Neuronal stem cell (in vitro differentiated cells): ENCODE data around the gene MXRA8.

Experiments used
- DNase-seq: peaks from one replicate; pipeline ENCODE4 v3.0.0-alpha.2; 2013; ENCODE audit warnings: low spot score
- H2AFZ ChIP-seq: one replicate; pipeline ENCODE4 v1.6.1; 2013; ENCODE audit warnings: mild to moderate bottlenecking, low read length, inconsistent platforms
- H2AK5ac ChIP-seq: 2 replicates; pipeline ENCODE4 v1.6.1; 2013; ENCODE audit warnings: low read depth, mild to moderate bottlenecking, inconsistent platforms, low read length, moderate library complexity, mixed read lengths
- H2BK120ac ChIP-seq: 2 replicates; pipeline ENCODE4 v1.6.1; 2013; ENCODE audit warnings: low read depth, mild to moderate bottlenecking, inconsistent platforms, low read length, moderate library complexity, mixed read lengths
- H2BK12ac ChIP-seq: one replicate; pipeline ENCODE4 v1.6.1; 2013; ENCODE audit warnings: low read length, inconsistent platforms
- H2BK15ac ChIP-seq: 2 replicates; pipeline ENCODE4 v1.6.1; 2013; ENCODE audit warnings: mild to moderate bottlenecking, low read length, inconsistent platforms, mixed read lengths
- H2BK5ac ChIP-seq: one replicate; pipeline ENCODE4 v1.6.1; 2013; ENCODE audit warnings: inconsistent platforms, mild to moderate bottlenecking, low read length, moderate library complexity
- H3K14ac ChIP-seq: one replicate; pipeline ENCODE4 v1.6.1; 2013; ENCODE audit warnings: low read length, inconsistent platforms
- H3K18ac ChIP-seq: 2 replicates; pipeline ENCODE4 v1.6.1; 2013; ENCODE audit warnings: low read length, inconsistent platforms
- H3K23ac ChIP-seq: 2 replicates; pipeline ENCODE4 v1.6.1; 2013; ENCODE audit warnings: low read depth, mild to moderate bottlenecking, mixed read lengths, low read length, inconsistent platforms; ENCODE audit not compliant: poor library complexity
- H3K27ac ChIP-seq: replicated peaks from 3 replicates; pipeline ENCODE4 v1.5.1; 2013; ENCODE audit warnings: low read length, inconsistent platforms
- H3K27me3 ChIP-seq, 3 experiments: 2 replicates each; pipeline ENCODE4 v1.6.1; 2013; ENCODE audit warnings: low read length in 3 of 3, mild to moderate bottlenecking in 2 of 3, inconsistent platforms in 1 of 3, low read depth in 1 of 3, mixed read lengths in 1 of 3, moderate library complexity in 1 of 3; ENCODE audit not compliant: control insufficient read depth in 3 of 3, insufficient read depth in 3 of 3
- H3K36me3 ChIP-seq, 2 donors: replicated peaks in 1 of 2; 2 replicates each; pipeline ENCODE4 v1.6.1; 2013; ENCODE audit warnings: low read length in 2 of 2; ENCODE audit not compliant: control insufficient read depth in 2 of 2, insufficient read depth in 2 of 2
- H3K4ac ChIP-seq: 2 replicates; pipeline ENCODE4 v1.6.1; 2013; ENCODE audit warnings: inconsistent platforms, mild to moderate bottlenecking, low read length, moderate library complexity
- H3K4me1 ChIP-seq, 2 donors: 1 replicate in 1 of 2; 2 replicates in 1 of 2; pipeline ENCODE4 v1.6.1; 2013; ENCODE audit warnings: low read length in 2 of 2, low read depth in 1 of 2; ENCODE audit not compliant: control insufficient read depth in 2 of 2, insufficient read depth in 1 of 2
- H3K4me2 ChIP-seq: one replicate; pipeline ENCODE4 v1.6.1; 2013; ENCODE audit warnings: mild to moderate bottlenecking, low read length, inconsistent platforms; ENCODE audit not compliant: insufficient read depth, poor library complexity, severe bottlenecking
- H3K4me3 ChIP-seq, 2 donors: 2 replicates each; pipeline ENCODE4 v1.5.1; 2013; ENCODE audit warnings: low read length in 2 of 2, mild to moderate bottlenecking in 2 of 2, inconsistent platforms in 1 of 2, moderate library complexity in 1 of 2
- H3K79me1 ChIP-seq: one replicate; pipeline ENCODE4 v1.6.1; 2013; ENCODE audit warnings: low read depth, mild to moderate bottlenecking, inconsistent platforms, low read length, moderate library complexity
- H3K9ac ChIP-seq: one replicate; pipeline ENCODE4 v1.6.1; 2013; ENCODE audit warnings: mild to moderate bottlenecking, low read depth, low read length, inconsistent platforms; ENCODE audit not compliant: poor library complexity
- H3K9me3 ChIP-seq, 2 donors: replicated peaks in 1 of 2; 2 replicates each; pipeline versions ENCODE3 to v1.6.1; 2013; ENCODE audit warnings: low read length in 2 of 2, mild to moderate bottlenecking in 2 of 2, inconsistent platforms in 1 of 2, low read depth in 1 of 2, mixed read lengths in 1 of 2, moderate library complexity in 1 of 2; ENCODE audit not compliant: control insufficient read depth in 2 of 2, insufficient read depth in 1 of 2
- H4K8ac ChIP-seq: one replicate; pipeline ENCODE4 v1.6.1; 2013; ENCODE audit warnings: low read depth, mild to moderate bottlenecking, inconsistent platforms, low read length, moderate library complexity
- H4K91ac ChIP-seq: one replicate; pipeline ENCODE4 v1.6.1; 2013; ENCODE audit warnings: low read length, low read depth, mild to moderate bottlenecking, inconsistent platforms; ENCODE audit not compliant: poor library complexity
- WGBS, 2 donors: extraction: QIAGEN DNeasy Blood & Tissue Kit; methylation state at CpG; one replicate each; pipeline ENCODE4 v1.1.7; 2013; ENCODE audit warnings: missing lambda C conversion rate in 2 of 2, mixed read lengths in 1 of 2; ENCODE audit not compliant: insufficient read length in 2 of 2, insufficient replicate concordance in 1 of 2; ENCODE audit errors: extremely low coverage in 2 of 2; 5-methylcytosine and 5-hydroxymethylcytosine counted together

Gene MXRA8

DNA sequence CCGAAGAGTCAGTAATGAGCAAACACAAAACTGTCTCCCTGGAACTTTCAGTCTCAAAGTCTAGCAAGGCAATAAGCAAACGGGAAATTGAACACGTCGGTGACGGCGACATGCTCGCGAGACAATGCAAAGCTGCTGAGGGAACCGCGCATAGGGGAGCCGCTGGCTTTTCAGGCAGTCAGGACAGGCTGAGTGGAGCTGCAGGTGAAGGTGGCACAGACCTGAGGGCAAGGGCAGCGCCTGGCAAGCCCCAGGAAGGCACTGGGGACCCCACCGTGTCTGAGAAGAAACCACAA lies 38.8 kb downstream of the MXRA8 start:
- no peak for DNase-seq
- Histone ChIP-seq H3K4me2 (no peak overlapping the region), H2BK5ac (no peak overlapping the region), H3K23ac (no peak overlapping the region), H3K9ac (no peak overlapping the region), H3K9me3 (no peaks in the 10 kb centered on the region), H4K8ac (no peak overlapping the region), H3K36me3 (peaks cover 29 to 79% of the 10 kb centered on the region in 2 donors), H3K79me1 (peaks cover 53% of the 10 kb centered on the region), H3K27me3 (no peaks in the 10 kb centered on the region), H3K27ac (no peak overlapping the region), H3K4ac (no peak overlapping the region), H2BK120ac (no peak overlapping the region), H2AK5ac (no peak overlapping the region), H2BK15ac (no peak overlapping the region), H2BK12ac (no peak overlapping the region), H4K91ac (no peak overlapping the region), H2AFZ (no peak overlapping the region), H3K4me3 (no peak overlapping the region), H3K14ac (no peak overlapping the region), H3K4me1 (peaks cover 9 to 10% of the 10 kb centered on the region in 2 donors), H3K18ac (no peak overlapping the region)
- no CpG with 5 or more reads among the region's 13 CpGs for WGBS, 2 donors

DNA sequence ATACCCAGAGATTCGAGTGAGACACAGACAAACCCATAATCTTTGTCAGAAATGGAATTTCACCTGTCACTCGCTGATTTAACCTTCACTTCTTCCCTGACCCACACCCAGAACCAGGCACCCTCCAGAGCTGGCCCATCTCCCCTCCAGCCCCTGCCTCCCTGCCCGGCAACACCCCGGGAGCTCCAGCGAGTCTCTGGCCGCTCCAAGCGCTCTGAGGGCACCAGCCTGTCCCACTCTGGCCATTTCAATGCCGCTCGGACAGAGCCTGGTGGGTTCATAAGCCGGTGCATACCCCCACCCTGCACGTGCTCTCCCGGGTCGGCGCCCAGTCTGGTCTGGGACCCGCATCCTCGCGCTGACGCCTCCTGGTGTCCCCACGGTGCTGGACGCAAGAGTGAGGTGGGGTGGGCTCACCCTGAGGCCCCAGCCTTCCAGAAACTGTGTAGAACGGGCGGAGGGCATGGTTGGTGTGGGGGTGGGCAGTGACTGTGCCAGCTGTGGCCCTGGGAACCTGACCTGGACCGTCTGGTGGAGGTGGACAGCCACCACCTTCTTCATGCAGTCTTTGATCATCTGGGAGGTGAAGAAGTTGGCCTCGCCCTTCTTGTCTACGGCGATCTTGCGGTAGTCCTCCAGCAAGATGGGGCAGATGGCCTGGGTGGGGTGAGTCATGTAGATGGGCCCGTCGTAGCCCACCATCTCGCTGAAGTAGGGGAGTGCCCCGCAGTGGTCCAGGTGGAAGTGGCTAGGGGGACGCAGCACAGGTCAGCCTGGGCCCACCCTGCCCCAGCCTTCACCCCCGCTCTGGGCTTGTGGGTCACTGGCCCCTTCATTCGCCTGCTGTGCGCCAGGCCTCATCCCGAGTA lies 39.3 kb downstream of the MXRA8 start:
- peak overlapping the region; percentile 44 for H3K9ac ChIP-seq
- H3K14ac ChIP-seq: no peak overlapping the region
- WGBS, 2 donors: no CpG with 5 or more reads among the region's 36 CpGs
- peak overlapping the region; percentile 88 for H2AK5ac ChIP-seq
- DNase-seq: no peak
- no peak overlapping the region for H2BK12ac ChIP-seq
- no peak overlapping the region for H3K18ac ChIP-seq
- peaks cover 50% of the 10 kb centered on the region for H3K79me1 ChIP-seq
- no peaks in the 10 kb centered on the region for H3K9me3 ChIP-seq
- no peak overlapping the region for H3K4me2 ChIP-seq
- no peak overlapping the region for H2BK15ac ChIP-seq
- no peak overlapping the region for H2AFZ ChIP-seq
- H4K91ac ChIP-seq: no peak overlapping the region
- H3K4me3 ChIP-seq: no peak overlapping the region
- H4K8ac ChIP-seq: no peak overlapping the region
- no peak overlapping the region for H3K4ac ChIP-seq
- peaks cover 34 to 84% of the 10 kb centered on the region in 2 donors for H3K36me3 ChIP-seq
- peak overlapping the region; percentile 41 for H2BK120ac ChIP-seq
- peaks cover 9 to 10% of the 10 kb centered on the region in 2 donors for H3K4me1 ChIP-seq
- no peaks in the 10 kb centered on the region for H3K27me3 ChIP-seq
- no peak overlapping the region for H3K23ac ChIP-seq
- no peak overlapping the region for H3K27ac ChIP-seq
- H2BK5ac ChIP-seq: no peak overlapping the region

DNA sequence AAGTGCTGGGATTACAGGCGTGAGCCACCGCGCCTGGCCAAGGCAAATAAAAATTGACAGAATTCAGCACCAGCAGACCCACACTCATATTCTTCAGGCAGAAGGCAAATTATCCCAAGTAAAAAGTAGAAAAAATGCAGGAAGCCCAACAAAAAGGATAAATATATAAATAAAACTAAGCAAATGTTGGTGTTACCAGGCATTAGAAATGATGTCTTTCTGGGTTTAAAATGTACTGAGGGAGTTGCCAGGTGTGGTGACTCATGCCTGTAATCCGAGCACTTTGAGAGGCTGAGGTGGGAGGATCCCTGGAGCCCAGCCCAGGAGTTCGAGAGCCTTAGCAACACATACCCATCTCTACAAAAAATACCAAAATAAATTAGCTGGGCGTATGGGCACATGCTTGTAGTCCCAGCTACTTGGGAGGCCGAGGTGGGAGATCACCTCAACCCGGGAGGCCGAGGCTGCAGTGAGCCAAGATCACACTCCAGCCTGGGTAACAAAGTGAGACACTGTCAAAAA lies 40.2 kb downstream of the MXRA8 start:
- no peak overlapping the region for H3K27ac ChIP-seq
- peaks cover 42 to 90% of the 10 kb centered on the region in 2 donors for H3K36me3 ChIP-seq
- H3K4me2 ChIP-seq: no peak overlapping the region

DNA sequence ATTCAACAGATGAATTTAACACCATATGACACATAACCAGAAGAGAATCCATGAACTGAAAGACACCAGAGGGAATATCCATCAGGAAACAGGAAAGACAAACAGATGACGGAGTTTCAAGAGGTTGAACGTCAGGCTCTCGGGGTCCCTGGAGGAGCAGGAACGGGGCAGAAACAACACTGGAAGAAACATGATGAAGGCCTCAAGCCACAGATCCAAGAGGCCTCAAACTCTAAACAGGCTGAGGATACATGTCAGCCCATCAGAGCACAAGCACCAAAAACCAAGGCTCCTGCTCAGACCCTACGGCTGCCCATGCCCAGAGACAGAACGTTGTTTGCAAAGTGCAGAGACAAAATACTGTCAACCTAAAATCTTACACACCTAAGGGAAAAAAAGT lies 40.9 kb downstream of the MXRA8 start:
- Histone ChIP-seq H3K4me3 (no peak overlapping the region), H3K4me1 (peaks cover 0 to 7% of the 10 kb centered on the region in 2 donors), H3K4ac (no peak overlapping the region), H3K9me3 (no peaks in the 10 kb centered on the region), H3K27me3 (no peaks in the 10 kb centered on the region), H3K14ac (no peak overlapping the region), H3K36me3 (peaks cover 47 to 93% of the 10 kb centered on the region in 2 donors), H2BK15ac (no peak overlapping the region), H3K23ac (no peak overlapping the region), H3K4me2 (no peak overlapping the region), H3K79me1 (peaks cover 44% of the 10 kb centered on the region), H2BK120ac (no peak overlapping the region), H4K8ac (no peak overlapping the region), H3K9ac (no peak overlapping the region), H2AFZ (no peak overlapping the region), H2BK12ac (no peak overlapping the region), H3K27ac (no peak overlapping the region), H4K91ac (no peak overlapping the region), H2BK5ac (no peak overlapping the region), H3K18ac (no peak overlapping the region), H2AK5ac (no peak overlapping the region)
- DNase-seq: no peak
- WGBS, 2 donors: no CpG with 5 or more reads among the region's 6 CpGs

More for the DNA sequence above, 40.2 kb downstream of the MXRA8 start:
- no peak overlapping the region for H3K23ac ChIP-seq
- peaks cover 6 to 7% of the 10 kb centered on the region in 2 donors for H3K4me1 ChIP-seq
- WGBS, 2 donors: no CpG with 5 or more reads among the region's 9 CpGs
- H3K14ac ChIP-seq: no peak overlapping the region
- H3K27me3 ChIP-seq: no peaks in the 10 kb centered on the region
- no peak overlapping the region for H4K91ac ChIP-seq
- H2AFZ ChIP-seq: no peak overlapping the region
- H2BK120ac ChIP-seq: no peak overlapping the region
- H3K9ac ChIP-seq: no peak overlapping the region
- H3K9me3 ChIP-seq: no peaks in the 10 kb centered on the region
- H2BK15ac ChIP-seq: no peak overlapping the region
- H3K4me3 ChIP-seq: no peak overlapping the region
- H3K18ac ChIP-seq: no peak overlapping the region
- DNase-seq: no peak
- no peak overlapping the region for H2BK12ac ChIP-seq
- H2AK5ac ChIP-seq: no peak overlapping the region
- no peak overlapping the region for H2BK5ac ChIP-seq
- H3K79me1 ChIP-seq: peaks cover 48% of the 10 kb centered on the region
- H3K4ac ChIP-seq: no peak overlapping the region
- no peak overlapping the region for H4K8ac ChIP-seq
